ENCODE results near the gene PARL.

The PARL gene

DNA sequence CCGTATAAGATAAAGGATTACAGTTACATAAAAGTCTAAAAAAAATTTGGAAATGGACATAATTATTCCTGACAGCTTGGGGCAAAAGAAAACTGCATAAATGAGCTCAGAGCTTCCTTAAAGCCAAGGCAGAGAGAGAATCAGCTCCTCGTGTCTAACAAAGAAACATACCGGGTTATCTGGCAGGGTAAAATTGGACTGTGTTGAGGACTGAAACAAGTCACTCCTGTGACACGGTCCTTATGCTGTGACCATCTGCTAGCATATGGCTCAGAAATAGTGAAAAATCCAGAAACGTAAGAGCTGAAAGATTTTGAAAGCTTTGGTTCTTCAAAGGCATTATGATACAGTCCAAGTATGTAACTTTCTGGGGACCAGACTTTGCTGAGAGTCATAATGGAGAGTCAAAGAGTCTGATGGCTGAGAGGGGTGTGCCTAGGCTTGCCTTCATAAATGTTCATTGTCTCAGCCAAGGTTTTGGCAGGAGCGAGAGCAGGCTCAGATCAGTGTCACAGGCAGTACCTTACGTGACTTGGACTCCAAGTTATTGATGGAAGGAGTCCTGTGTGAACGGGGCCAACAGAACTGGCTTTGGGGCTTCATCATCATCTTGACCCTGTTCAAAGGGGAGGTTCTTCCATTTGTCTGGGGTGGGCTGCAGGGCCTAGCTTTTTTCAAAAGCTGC is 71.8 kb downstream of the PARL start:
- H3K27ac ChIP-seq (ENCODE audit: insufficient read depth, low read depth, low read length, poor library complexity, severe bottlenecking), result no peak overlapping the region
- 95 to 96% methylated on average over 8 of the region's 8 CpGs for WGBS, 2 experiments
- H3K4me3 ChIP-seq (ENCODE audit: insufficient read depth, low read depth, low read length), result no peak overlapping the region
- peaks cover 25% of the 10 kb centered on the region for H3K36me3 ChIP-seq (ENCODE audit: control insufficient read depth, insufficient read depth, low read length)
- H3K9me3 ChIP-seq (ENCODE audit: control insufficient read depth, low read length), result no peaks in the 10 kb centered on the region
- no peaks in the 10 kb centered on the region for H3K4me1 ChIP-seq (ENCODE audit: control insufficient read depth, insufficient read depth, low read length)
- no peaks in the 10 kb centered on the region for H3K27me3 ChIP-seq (ENCODE audit: control insufficient read depth, insufficient read depth, low read length, poor library complexity, severe bottlenecking)

- peaks cover 38% of the 10 kb centered on the region for H3K36me3 ChIP-seq (ENCODE audit: control insufficient read depth, insufficient read depth, low read length)
- WGBS, 2 experiments, result 96% methylated on average over 11 of the region's 11 CpGs
- no peak overlapping the region for H3K4me3 ChIP-seq (ENCODE audit: insufficient read depth, low read depth, low read length)
- no peaks in the 10 kb centered on the region for H3K4me1 ChIP-seq (ENCODE audit: control insufficient read depth, insufficient read depth, low read length)
- H3K27me3 ChIP-seq (ENCODE audit: control insufficient read depth, insufficient read depth, low read length, poor library complexity, severe bottlenecking), result no peaks in the 10 kb centered on the region
- H3K27ac ChIP-seq (ENCODE audit: insufficient read depth, low read depth, low read length, poor library complexity, severe bottlenecking), result no peak overlapping the region
- H3K9me3 ChIP-seq (ENCODE audit: control insufficient read depth, low read length), result no peaks in the 10 kb centered on the region
Measured at GRCh38 chr3:183811638-183812037, 73.0 kb downstream of the PARL start.

- Histone ChIP-seq H3K27ac (ENCODE audit: insufficient read depth, low read depth, low read length, poor library complexity, severe bottlenecking) (no peak overlapping the region), H3K36me3 (ENCODE audit: control insufficient read depth, insufficient read depth, low read length) (peaks cover 44% of the 10 kb centered on the region)
- 95 to 96% methylated on average over 24 of the region's 24 CpGs for WGBS, 2 experiments
Measured at GRCh38 chr3:183810643-183811594, 73.8 kb downstream of the PARL start.

DNA sequence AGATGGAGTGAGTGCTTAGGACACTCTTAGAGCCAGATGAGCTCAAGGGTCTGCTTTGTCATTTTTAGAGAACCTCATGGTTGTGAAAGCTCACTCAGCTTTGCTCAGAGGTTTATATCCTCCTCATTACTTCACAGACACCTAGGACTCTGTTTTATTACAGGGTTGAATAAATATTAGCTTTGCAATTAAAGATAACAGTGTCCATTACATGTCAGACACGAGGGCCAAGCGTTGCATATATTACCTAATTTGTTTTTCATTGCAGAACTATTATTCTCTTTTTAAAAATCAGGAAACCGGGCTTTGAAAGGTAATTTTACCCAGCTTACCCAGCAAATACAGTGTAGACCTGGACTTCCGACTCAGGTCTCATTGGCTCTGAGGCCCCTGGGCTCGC is 75.4 kb downstream of the PARL start:
- Histone ChIP-seq H3K4me1 (ENCODE audit: control insufficient read depth, insufficient read depth, low read length) (no peaks in the 10 kb centered on the region), H3K27me3 (ENCODE audit: control insufficient read depth, insufficient read depth, low read length, poor library complexity, severe bottlenecking) (no peaks in the 10 kb centered on the region), H3K27ac (ENCODE audit: insufficient read depth, low read depth, low read length, poor library complexity, severe bottlenecking) (no peak overlapping the region), H3K36me3 (ENCODE audit: control insufficient read depth, insufficient read depth, low read length) (peaks cover 58% of the 10 kb centered on the region), H3K9me3 (ENCODE audit: control insufficient read depth, low read length) (no peaks in the 10 kb centered on the region), H3K4me3 (ENCODE audit: insufficient read depth, low read depth, low read length) (no peak overlapping the region)
- WGBS, 2 experiments, result 92 to 95% methylated on average over 5 of the region's 5 CpGs

More at GRCh38 chr3:183810643-183811594, 73.8 kb downstream of the PARL start:
- Histone ChIP-seq H3K4me3 (ENCODE audit: insufficient read depth, low read depth, low read length) (no peak overlapping the region), H3K4me1 (ENCODE audit: control insufficient read depth, insufficient read depth, low read length) (no peaks in the 10 kb centered on the region), H3K9me3 (ENCODE audit: control insufficient read depth, low read length) (no peaks in the 10 kb centered on the region), H3K27me3 (ENCODE audit: control insufficient read depth, insufficient read depth, low read length, poor library complexity, severe bottlenecking) (no peaks in the 10 kb centered on the region)

- no peak overlapping the region for H3K4me3 ChIP-seq (ENCODE audit: insufficient read depth, low read depth, low read length)
- no peaks in the 10 kb centered on the region for H3K4me1 ChIP-seq (ENCODE audit: control insufficient read depth, insufficient read depth, low read length)
- no peaks in the 10 kb centered on the region for H3K9me3 ChIP-seq (ENCODE audit: control insufficient read depth, low read length)
- no peak overlapping the region for H3K27ac ChIP-seq (ENCODE audit: insufficient read depth, low read depth, low read length, poor library complexity, severe bottlenecking)
- WGBS, 2 experiments, result 92 to 93% methylated on average over 11 of the region's 11 CpGs
- H3K27me3 ChIP-seq (ENCODE audit: control insufficient read depth, insufficient read depth, low read length, poor library complexity, severe bottlenecking), result no peaks in the 10 kb centered on the region
- H3K36me3 ChIP-seq (ENCODE audit: control insufficient read depth, insufficient read depth, low read length), result peaks cover 67% of the 10 kb centered on the region
Measured at GRCh38 chr3:183808355-183808754, 76.3 kb downstream of the PARL start.

DNA sequence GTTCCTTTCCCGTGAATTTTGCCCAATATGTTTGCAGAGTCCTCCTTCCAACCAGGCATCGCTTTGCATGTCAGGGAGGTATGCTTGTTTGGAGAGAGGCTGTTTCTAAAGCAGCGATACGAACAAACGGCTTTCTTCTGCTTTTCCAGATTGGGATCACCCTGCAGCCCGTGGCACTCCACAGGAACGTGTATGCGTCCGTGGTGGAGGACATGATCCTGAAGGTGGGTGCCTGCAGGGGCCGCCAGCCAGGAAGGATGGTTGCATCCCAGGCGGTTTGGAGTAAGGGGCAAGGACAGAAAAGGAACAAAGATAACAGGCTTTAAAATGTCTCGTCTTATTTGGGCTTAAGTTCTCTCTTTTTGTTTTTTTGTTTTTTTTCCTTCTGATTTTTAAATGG is 76.8 kb downstream of the PARL start:
- H3K4me1 ChIP-seq (ENCODE audit: control insufficient read depth, insufficient read depth, low read length), result no peaks in the 10 kb centered on the region
- peaks cover 72% of the 10 kb centered on the region for H3K36me3 ChIP-seq (ENCODE audit: control insufficient read depth, insufficient read depth, low read length)
- H3K9me3 ChIP-seq (ENCODE audit: control insufficient read depth, low read length), result no peaks in the 10 kb centered on the region
- WGBS, 2 experiments, result 96 to 97% methylated on average over 12 of the region's 12 CpGs
- no peak overlapping the region for H3K4me3 ChIP-seq (ENCODE audit: insufficient read depth, low read depth, low read length)
- H3K27me3 ChIP-seq (ENCODE audit: control insufficient read depth, insufficient read depth, low read length, poor library complexity, severe bottlenecking), result no peaks in the 10 kb centered on the region
- no peak overlapping the region for H3K27ac ChIP-seq (ENCODE audit: insufficient read depth, low read depth, low read length, poor library complexity, severe bottlenecking)

- H3K9me3 ChIP-seq (ENCODE audit: control insufficient read depth, low read length), result no peaks in the 10 kb centered on the region
- 95 to 96% methylated on average over 12 of the region's 12 CpGs for WGBS, 2 experiments
- peaks cover 77% of the 10 kb centered on the region for H3K36me3 ChIP-seq (ENCODE audit: control insufficient read depth, insufficient read depth, low read length)
- H3K27me3 ChIP-seq (ENCODE audit: control insufficient read depth, insufficient read depth, low read length, poor library complexity, severe bottlenecking), result no peaks in the 10 kb centered on the region
- H3K4me1 ChIP-seq (ENCODE audit: control insufficient read depth, insufficient read depth, low read length), result no peaks in the 10 kb centered on the region
- H3K27ac ChIP-seq (ENCODE audit: insufficient read depth, low read depth, low read length, poor library complexity, severe bottlenecking), result peak overlapping the region; percentile 16
- no peak overlapping the region for H3K4me3 ChIP-seq (ENCODE audit: insufficient read depth, low read depth, low read length)
Measured at GRCh38 chr3:183807209-183807728, 77.4 kb downstream of the PARL start.

GRCh38 chr3:183802989-183803388 is 81.7 kb downstream of the PARL start:
- peaks cover 85% of the 10 kb centered on the region for H3K36me3 ChIP-seq (ENCODE audit: control insufficient read depth, insufficient read depth, low read length)
- H3K9me3 ChIP-seq (ENCODE audit: control insufficient read depth, low read length), result no peaks in the 10 kb centered on the region
- H3K4me3 ChIP-seq (ENCODE audit: insufficient read depth, low read depth, low read length), result no peak overlapping the region
- WGBS, 2 experiments, result 96 to 98% methylated on average over 6 of the region's 6 CpGs
- no peaks in the 10 kb centered on the region for H3K27me3 ChIP-seq (ENCODE audit: control insufficient read depth, insufficient read depth, low read length, poor library complexity, severe bottlenecking)
- no peaks in the 10 kb centered on the region for H3K4me1 ChIP-seq (ENCODE audit: control insufficient read depth, insufficient read depth, low read length)
- H3K27ac ChIP-seq (ENCODE audit: insufficient read depth, low read depth, low read length, poor library complexity, severe bottlenecking), result no peak overlapping the region

GRCh38 chr3:183801601-183802000 is 83.1 kb downstream of the PARL start:
- no peaks in the 10 kb centered on the region for H3K27me3 ChIP-seq (ENCODE audit: control insufficient read depth, insufficient read depth, low read length, poor library complexity, severe bottlenecking)
- H3K4me1 ChIP-seq (ENCODE audit: control insufficient read depth, insufficient read depth, low read length), result no peaks in the 10 kb centered on the region
- H3K4me3 ChIP-seq (ENCODE audit: insufficient read depth, low read depth, low read length), result no peak overlapping the region
- peaks cover 71% of the 10 kb centered on the region for H3K36me3 ChIP-seq (ENCODE audit: control insufficient read depth, insufficient read depth, low read length)
- no peak overlapping the region for H3K27ac ChIP-seq (ENCODE audit: insufficient read depth, low read depth, low read length, poor library complexity, severe bottlenecking)
- H3K9me3 ChIP-seq (ENCODE audit: control insufficient read depth, low read length), result no peaks in the 10 kb centered on the region
- 96 to 97% methylated on average over 5 of the region's 5 CpGs for WGBS, 2 experiments

DNA sequence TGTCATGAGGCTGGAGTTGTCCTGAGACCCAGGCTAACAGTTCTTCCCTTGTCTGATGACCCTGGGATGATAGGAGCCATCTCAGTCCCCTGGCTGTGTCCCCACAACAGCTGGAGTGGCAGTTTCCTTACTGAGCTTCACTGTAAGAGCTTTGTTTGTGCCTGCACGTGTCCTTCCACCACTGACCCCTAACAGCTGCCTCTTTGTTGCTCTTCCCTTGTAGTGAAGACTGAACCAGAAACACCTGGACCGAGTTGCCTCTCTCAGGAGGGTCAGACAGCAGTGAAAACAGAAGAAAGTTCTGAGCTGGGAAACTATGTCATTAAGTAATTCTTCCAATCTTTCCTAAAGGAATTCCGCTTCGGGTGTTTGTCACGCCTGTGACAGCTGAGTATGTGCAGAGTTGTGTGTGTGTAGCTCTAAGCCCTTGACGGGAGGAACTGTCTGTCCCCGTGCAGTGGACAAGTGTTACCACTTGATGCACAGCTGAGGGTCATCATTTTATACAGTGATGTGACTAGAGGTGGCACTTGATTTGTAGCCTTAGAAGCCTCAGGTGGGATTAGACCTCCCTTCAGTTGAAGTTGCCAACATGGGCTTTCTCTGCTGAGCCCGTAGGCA is 84.3 kb downstream of the PARL start:
- no peaks in the 10 kb centered on the region for H3K27me3 ChIP-seq (ENCODE audit: control insufficient read depth, insufficient read depth, low read length, poor library complexity, severe bottlenecking)
- H3K4me1 ChIP-seq (ENCODE audit: control insufficient read depth, insufficient read depth, low read length), result no peaks in the 10 kb centered on the region
- H3K27ac ChIP-seq (ENCODE audit: insufficient read depth, low read depth, low read length, poor library complexity, severe bottlenecking), result no peak overlapping the region
- H3K4me3 ChIP-seq (ENCODE audit: insufficient read depth, low read depth, low read length), result no peak overlapping the region
- 93 to 94% methylated on average over 8 of the region's 8 CpGs for WGBS, 2 experiments
- peaks cover 60% of the 10 kb centered on the region for H3K36me3 ChIP-seq (ENCODE audit: control insufficient read depth, insufficient read depth, low read length)
- H3K9me3 ChIP-seq (ENCODE audit: control insufficient read depth, low read length), result no peaks in the 10 kb centered on the region
